ENCODE data around the gene SLC43A2. TPM values are rescaled to one million over a fixed set of nuclear protein-coding genes. Genes with fewer than 3 reads are reported as not detected.

SLC43A2 gene
- total and polyA plus RNA-seq, 7 experiments from 2014 or later = 0.44 to 112 (median 6.7) TPM

GRCh38 chr17:1590029-1590746 is 38.4 kb downstream of the SLC43A2 start:
- Histone ChIP-seq H3K36me3 (ENCODE audit: control insufficient read depth in 2 of 3, insufficient read depth in 3 of 3, low read length in 3 of 3) (no peaks in the 10 kb centered on the region), H3K4me1 (ENCODE audit: control insufficient read depth in 2 of 2, insufficient read depth in 2 of 2, low read length in 2 of 2) (no peaks in the 10 kb centered on the region), H3K9me3 (ENCODE audit: control insufficient read depth in 2 of 3, low read length in 3 of 3) (no peaks in the 10 kb centered on the region), H3K27ac (ENCODE audit: low read depth, low read length) (no peak overlapping the region), H3K4me3 (ENCODE audit: low read length) (no peak overlapping the region), H3K27me3 (ENCODE audit: control insufficient read depth in 2 of 2, insufficient read depth in 2 of 2, low read length in 2 of 2) (no peaks in the 10 kb centered on the region)
- H3K4me3 Mint-ChIP-seq = no peak overlapping the region
- H3K27me3 Mint-ChIP-seq = peaks cover 0 to 2% (median 0%) of the 10 kb centered on the region in 5 donors
- H3K36me3 Mint-ChIP-seq = no peaks in the 10 kb centered on the region
- ChIA-PET CTCF (no interaction called here), POLR2A (no interaction called here)
- no peak overlapping the region for H3K27ac Mint-ChIP-seq
- DNase-seq (no peak), ATAC-seq (peak; percentile 57)
- peaks cover 0 to 4% (median 0%) of the 10 kb centered on the region in 7 donors for H3K4me1 Mint-ChIP-seq
- intact Hi-C loops (cut with micrococcal nuclease) = no loop called here
- H3K9me3 Mint-ChIP-seq = no peaks in the 10 kb centered on the region

DNA sequence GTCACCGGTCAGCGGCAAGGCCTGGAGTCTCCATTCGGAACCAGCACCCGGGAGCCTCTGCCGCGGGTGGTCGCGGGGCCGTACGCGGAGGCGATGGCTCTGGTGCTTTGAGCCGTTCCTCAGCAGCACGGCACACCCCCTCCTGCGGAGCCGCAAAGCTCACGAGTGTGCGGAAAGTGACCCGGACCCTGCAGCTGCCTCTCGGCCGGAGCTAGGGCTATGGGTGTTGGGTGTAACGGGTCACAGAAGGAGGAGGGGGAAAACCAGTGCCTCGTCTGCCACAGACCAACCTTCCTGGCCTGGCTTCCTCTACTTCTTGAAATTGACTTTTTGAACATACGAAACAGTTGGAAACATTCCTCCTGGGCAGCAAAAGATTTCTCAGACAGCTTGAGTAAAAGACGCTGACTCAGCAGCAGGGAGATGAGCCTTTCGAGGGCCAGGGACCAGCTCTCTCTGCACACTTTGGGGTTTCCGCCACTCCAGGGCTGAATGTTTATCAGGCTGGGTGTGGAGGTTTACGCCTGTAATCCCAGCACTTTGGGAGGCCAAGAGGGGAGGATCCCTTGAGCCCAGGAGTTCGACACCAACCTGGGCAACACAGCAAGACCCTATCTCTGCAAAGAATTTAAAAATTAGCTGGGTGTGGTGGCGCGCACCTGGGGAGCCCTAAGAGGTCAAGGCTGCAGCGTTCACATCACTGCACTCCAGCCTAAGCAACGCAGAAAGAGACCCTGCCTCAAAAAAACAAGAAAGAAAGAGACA is 39.6 kb downstream of the SLC43A2 start:
- no peaks in the 10 kb centered on the region for H3K9me3 Mint-ChIP-seq
- no peak overlapping the region for H3K27ac Mint-ChIP-seq
- intact Hi-C loops (cut with micrococcal nuclease) = no loop called here
- H3K27ac ChIP-seq (ENCODE audit: low read depth, low read length) = no peak overlapping the region
- peaks cover 0 to 4% (median 0%) of the 10 kb centered on the region in 7 donors for H3K4me1 Mint-ChIP-seq
- peak; percentile 6 for ATAC-seq
- no peaks in the 10 kb centered on the region for H3K27me3 ChIP-seq (ENCODE audit: control insufficient read depth in 2 of 2, insufficient read depth in 2 of 2, low read length in 2 of 2)
- no peaks in the 10 kb centered on the region for H3K9me3 ChIP-seq (ENCODE audit: control insufficient read depth in 2 of 3, low read length in 3 of 3)
- H3K4me1 ChIP-seq (ENCODE audit: control insufficient read depth in 2 of 2, insufficient read depth in 2 of 2, low read length in 2 of 2) = no peaks in the 10 kb centered on the region
- H3K27me3 Mint-ChIP-seq = peaks cover 0 to 2% (median 0%) of the 10 kb centered on the region in 5 donors
- no peak for DNase-seq
- H3K36me3 ChIP-seq (ENCODE audit: control insufficient read depth in 2 of 3, insufficient read depth in 3 of 3, low read length in 3 of 3) = no peaks in the 10 kb centered on the region
- CTCF ChIA-PET = no interaction called here
- no peak overlapping the region for H3K4me3 ChIP-seq (ENCODE audit: low read length)
- POLR2A ChIA-PET = no interaction called here
- H3K4me3 Mint-ChIP-seq = no peak overlapping the region
- no peaks in the 10 kb centered on the region for H3K36me3 Mint-ChIP-seq

DNA sequence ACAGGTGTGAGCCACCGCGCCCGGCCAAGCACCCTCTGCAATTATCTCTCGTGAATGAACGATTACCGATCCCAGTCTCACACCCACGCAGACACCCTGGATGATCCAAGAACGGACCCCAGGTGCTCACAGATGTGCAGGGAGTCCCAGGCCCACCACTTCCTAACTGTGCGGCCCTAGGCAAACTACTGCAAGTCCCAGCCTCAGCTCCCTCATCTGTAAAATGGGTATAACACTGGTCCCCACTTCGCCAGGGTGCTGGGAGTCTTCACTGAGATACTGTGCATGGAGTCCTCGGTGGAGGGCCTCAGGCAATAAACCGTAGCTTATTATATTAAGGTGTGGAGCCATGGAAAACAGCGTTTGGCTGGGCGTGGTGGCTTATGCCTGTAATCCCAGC is 44.5 kb downstream of the SLC43A2 start:
- no peak overlapping the region for H3K4me3 Mint-ChIP-seq
- Histone ChIP-seq H3K4me3 (ENCODE audit: low read length) (no peak overlapping the region), H3K36me3 (ENCODE audit: control insufficient read depth in 2 of 3, insufficient read depth in 3 of 3, low read length in 3 of 3) (no peaks in the 10 kb centered on the region), H3K27me3 (ENCODE audit: control insufficient read depth in 2 of 2, insufficient read depth in 2 of 2, low read length in 2 of 2) (no peaks in the 10 kb centered on the region), H3K4me1 (ENCODE audit: control insufficient read depth in 2 of 2, insufficient read depth in 2 of 2, low read length in 2 of 2) (no peaks in the 10 kb centered on the region), H3K27ac (ENCODE audit: low read depth, low read length) (no peak overlapping the region), H3K9me3 (ENCODE audit: control insufficient read depth in 2 of 3, low read length in 3 of 3) (no peaks in the 10 kb centered on the region)
- peak overlapping the region in 1 of 9 donors; percentile 26 for H3K27ac Mint-ChIP-seq
- peaks cover 0 to 1% (median 0%) of the 10 kb centered on the region in 7 donors for H3K4me1 Mint-ChIP-seq
- H3K9me3 Mint-ChIP-seq = no peaks in the 10 kb centered on the region
- no peak for DNase-seq
- POLR2A ChIA-PET = no interaction called here
- intact Hi-C loops (cut with micrococcal nuclease) = no loop called here
- H3K27me3 Mint-ChIP-seq = no peaks in the 10 kb centered on the region
- ATAC-seq = no peak
- H3K36me3 Mint-ChIP-seq = no peaks in the 10 kb centered on the region
- CTCF ChIA-PET = no interaction called here

DNA sequence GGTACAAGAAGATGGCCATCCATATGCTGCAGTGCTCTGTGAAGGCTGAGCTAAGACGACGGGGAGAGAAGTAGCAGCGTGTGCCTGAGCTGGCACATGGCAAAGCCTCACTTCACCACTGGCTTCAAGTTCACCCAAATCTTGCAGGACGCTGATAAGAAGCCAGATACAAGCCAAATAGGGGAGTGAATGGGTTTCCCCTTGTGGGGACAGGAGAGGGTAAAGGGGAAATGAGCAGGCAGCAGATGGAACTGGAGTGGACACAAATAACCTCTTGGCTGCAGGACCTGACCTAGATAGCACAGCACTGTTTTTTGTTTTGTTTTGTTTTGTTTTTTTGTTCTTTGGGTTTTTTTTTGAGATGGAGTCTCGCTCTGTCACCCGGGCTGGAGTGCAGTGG is 45.1 kb downstream of the SLC43A2 start:
- intact Hi-C loops (cut with micrococcal nuclease) = no loop called here
- no peaks in the 10 kb centered on the region for H3K9me3 Mint-ChIP-seq
- no peaks in the 10 kb centered on the region for H3K27me3 Mint-ChIP-seq
- H3K27ac Mint-ChIP-seq = no peak overlapping the region
- no peak overlapping the region for H3K27ac ChIP-seq (ENCODE audit: low read depth, low read length)
- H3K4me3 ChIP-seq (ENCODE audit: low read length) = no peak overlapping the region
- no peaks in the 10 kb centered on the region for H3K36me3 Mint-ChIP-seq
- no peak overlapping the region for H3K4me3 Mint-ChIP-seq
- ATAC-seq = no peak
- no peak for DNase-seq
- no peaks in the 10 kb centered on the region for H3K27me3 ChIP-seq (ENCODE audit: control insufficient read depth in 2 of 2, insufficient read depth in 2 of 2, low read length in 2 of 2)
- ChIA-PET POLR2A (no interaction called here), CTCF (no interaction called here)
- no peaks in the 10 kb centered on the region for H3K9me3 ChIP-seq (ENCODE audit: control insufficient read depth in 2 of 3, low read length in 3 of 3)
- H3K4me1 Mint-ChIP-seq = peaks cover 0 to 1% (median 0%) of the 10 kb centered on the region in 7 donors
- no peaks in the 10 kb centered on the region for H3K4me1 ChIP-seq (ENCODE audit: control insufficient read depth in 2 of 2, insufficient read depth in 2 of 2, low read length in 2 of 2)
- H3K36me3 ChIP-seq (ENCODE audit: control insufficient read depth in 2 of 3, insufficient read depth in 3 of 3, low read length in 3 of 3) = no peaks in the 10 kb centered on the region

GRCh38 chr17:1582374-1582773 is 46.3 kb downstream of the SLC43A2 start:
- POLR2A ChIA-PET = no interaction called here
- intact Hi-C loops (cut with micrococcal nuclease) = no loop called here
- DNase-seq (no peak), ATAC-seq (no peak)
- Histone ChIP-seq H3K9me3 (ENCODE audit: control insufficient read depth in 2 of 3, low read length in 3 of 3) (no peaks in the 10 kb centered on the region), H3K36me3 (ENCODE audit: control insufficient read depth in 2 of 3, insufficient read depth in 3 of 3, low read length in 3 of 3) (no peaks in the 10 kb centered on the region), H3K27ac (ENCODE audit: low read depth, low read length) (no peak overlapping the region), H3K4me1 (ENCODE audit: control insufficient read depth in 2 of 2, insufficient read depth in 2 of 2, low read length in 2 of 2) (no peaks in the 10 kb centered on the region), H3K4me3 (ENCODE audit: low read length) (no peak overlapping the region), H3K27me3 (ENCODE audit: control insufficient read depth in 2 of 2, insufficient read depth in 2 of 2, low read length in 2 of 2) (no peaks in the 10 kb centered on the region)
- Mint-ChIP-seq H3K4me1 (peaks cover 0 to 1% (median 0%) of the 10 kb centered on the region in 7 donors), H3K27me3 (no peaks in the 10 kb centered on the region), H3K9me3 (no peaks in the 10 kb centered on the region), H3K4me3 (no peak overlapping the region), H3K36me3 (no peaks in the 10 kb centered on the region), H3K27ac (no peak overlapping the region)
- CTCF ChIA-PET = no interaction called here

- no peaks in the 10 kb centered on the region for H3K4me1 ChIP-seq (ENCODE audit: control insufficient read depth in 2 of 2, insufficient read depth in 2 of 2, low read length in 2 of 2)
- DNase-seq (no peak), ATAC-seq (no peak)
- H3K4me1 Mint-ChIP-seq = peaks cover 0 to 2% (median 0%) of the 10 kb centered on the region in 7 donors
- no peaks in the 10 kb centered on the region for H3K27me3 ChIP-seq (ENCODE audit: control insufficient read depth in 2 of 2, insufficient read depth in 2 of 2, low read length in 2 of 2)
- H3K9me3 Mint-ChIP-seq = no peaks in the 10 kb centered on the region
- H3K36me3 Mint-ChIP-seq = no peaks in the 10 kb centered on the region
- no peaks in the 10 kb centered on the region for H3K27me3 Mint-ChIP-seq
- H3K9me3 ChIP-seq (ENCODE audit: control insufficient read depth in 2 of 3, low read length in 3 of 3) = no peaks in the 10 kb centered on the region
- POLR2A ChIA-PET = no interaction called here
- CTCF ChIA-PET = no interaction called here
- H3K4me3 ChIP-seq (ENCODE audit: low read length) = no peak overlapping the region
- intact Hi-C loops (cut with micrococcal nuclease) = no loop called here
- no peak overlapping the region for H3K27ac ChIP-seq (ENCODE audit: low read depth, low read length)
- H3K27ac Mint-ChIP-seq = no peak overlapping the region
- no peaks in the 10 kb centered on the region for H3K36me3 ChIP-seq (ENCODE audit: control insufficient read depth in 2 of 3, insufficient read depth in 3 of 3, low read length in 3 of 3)
- no peak overlapping the region for H3K4me3 Mint-ChIP-seq
These were observed 47.5 kb downstream of the SLC43A2 start for GRCh38 chr17:1580979-1581676.
